GM12865 (cell line): Measurements from ENCODE around the gene AFF4.

Experiments used
- DNase-seq: peaks from one replicate; pipeline ENCODE4 v3.0.0; 2010; ENCODE audit warnings: low read depth
- H3K4me3 ChIP-seq: 2 replicates; pipeline ENCODE4 v1.5.1; 2011; ENCODE audit warnings: mild to moderate bottlenecking, low read depth, low read length, control low read depth
- CTCF ChIP-seq: IDR thresholded peaks from 2 replicates; pipeline ENCODE4 v1.5.1; 2011; ENCODE audit warnings: low read length, control low read depth, low read depth, inconsistent platforms; ENCODE audit not compliant: insufficient read depth; ENCODE audit errors: missing control alignments

Gene AFF4

GRCh38 chr5:132841305-132841704 lies 122.1 kb downstream of the AFF4 start:
- no peak for DNase-seq
- H3K4me3 ChIP-seq: no peak overlapping the region
- no peak for TF ChIP-seq CTCF

GRCh38 chr5:132840896-132841295 lies 122.5 kb downstream of the AFF4 start:
- no peak overlapping the region for H3K4me3 ChIP-seq
- no peak for DNase-seq
- TF ChIP-seq CTCF: no peak

- TF ChIP-seq CTCF: no peak
- DNase-seq: no peak
- no peak overlapping the region for H3K4me3 ChIP-seq
Observed at GRCh38 chr5:132840313-132840712, 123.1 kb downstream of the AFF4 start.

- no peak for TF ChIP-seq CTCF
- no peak for DNase-seq
- no peak overlapping the region for H3K4me3 ChIP-seq
Observed at GRCh38 chr5:132839426-132840301, 123.8 kb downstream of the AFF4 start.

- H3K4me3 ChIP-seq: no peak overlapping the region
- TF ChIP-seq CTCF: no peak
- no peak for DNase-seq
Observed at GRCh38 chr5:132838516-132839282, 124.7 kb downstream of the AFF4 start.

- no peak for DNase-seq
- no peak for TF ChIP-seq CTCF
- no peak overlapping the region for H3K4me3 ChIP-seq
Observed at GRCh38 chr5:132837868-132838267, 125.6 kb downstream of the AFF4 start.
